ENCODE measurements around the gene SNAP25.

- TF ChIP-seq POLR2A (IDR thresholded peaks at IDR 0.05) (no peak), CTCF (IDR thresholded peaks at IDR 0.05) (no peak)
These were observed 70.5 kb downstream of the SNAP25 start for GRCh38 chr20:10288954-10289646.

Measured in ovary (tissue), 3 donors.